Renal cortex interstitium (tissue), 11 donors: ENCODE results near the gene PARP6. TPM values are rescaled to one million over a fixed set of nuclear protein-coding genes. Genes with fewer than 3 reads are reported as not detected.

ENCODE experiments used
- DNase-seq, 11 donors: peaks; one replicate each; pipeline ENCODE4 v3.0.0-alpha.2; 2013; ENCODE audit warnings: low read depth in 9 of 11, low spot score in 4 of 11; ENCODE audit errors: extremely low read depth in 1 of 11
- polyA plus RNA-seq, 3 donors: library from polyadenylated mRNA; unstranded; fragments of 120-200 nt; gene quantifications; one replicate each; pipeline ENCODE4 v1.2.1, GENCODE V29; 2013; ENCODE audit not compliant: insufficient read length in 3 of 3

Gene PARP6
- polyA plus RNA-seq, 3 donors: 88.5 to 141 (median 106) TPM

- DNase-seq: no peak
Observed at GRCh38 chr15:72237029-72237852, 35.1 kb downstream of the PARP6 start.

DNA sequence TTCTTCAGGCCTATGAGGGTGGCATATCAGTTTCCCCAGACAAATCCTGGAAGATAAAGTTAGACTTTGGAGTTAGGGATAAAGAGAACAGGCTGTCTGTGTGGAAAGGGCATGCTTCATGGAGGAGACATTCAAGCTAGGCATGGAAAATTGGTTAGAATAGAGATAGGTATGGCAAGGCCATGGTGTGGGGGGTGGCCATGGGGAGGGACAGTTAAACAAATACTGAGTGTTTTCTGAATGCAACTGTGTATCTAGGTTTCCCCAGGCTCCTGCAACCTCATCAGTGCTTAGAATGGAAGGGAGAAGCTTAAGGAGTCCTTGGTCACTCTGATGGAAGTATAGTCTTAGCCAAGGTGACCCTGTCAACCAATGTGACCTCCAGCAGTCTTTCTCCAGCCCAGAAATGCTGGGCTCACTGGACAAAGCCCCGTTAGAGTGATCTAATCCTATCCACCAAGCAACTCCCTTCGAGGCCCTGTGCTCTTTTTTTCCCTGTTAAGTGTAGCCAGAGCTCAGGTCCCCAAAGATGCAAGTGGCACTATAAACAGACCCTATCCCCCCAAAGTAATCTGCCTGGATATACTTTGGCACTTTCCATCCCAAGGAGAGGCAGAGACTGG lies 35.9 kb downstream of the PARP6 start:
- no peak for DNase-seq

- DNase-seq: no peak
Observed at GRCh38 chr15:72235298-72235697, 37.1 kb downstream of the PARP6 start.

- no peak for DNase-seq
Observed at GRCh38 chr15:72233769-72234168, 38.6 kb downstream of the PARP6 start.

DNA sequence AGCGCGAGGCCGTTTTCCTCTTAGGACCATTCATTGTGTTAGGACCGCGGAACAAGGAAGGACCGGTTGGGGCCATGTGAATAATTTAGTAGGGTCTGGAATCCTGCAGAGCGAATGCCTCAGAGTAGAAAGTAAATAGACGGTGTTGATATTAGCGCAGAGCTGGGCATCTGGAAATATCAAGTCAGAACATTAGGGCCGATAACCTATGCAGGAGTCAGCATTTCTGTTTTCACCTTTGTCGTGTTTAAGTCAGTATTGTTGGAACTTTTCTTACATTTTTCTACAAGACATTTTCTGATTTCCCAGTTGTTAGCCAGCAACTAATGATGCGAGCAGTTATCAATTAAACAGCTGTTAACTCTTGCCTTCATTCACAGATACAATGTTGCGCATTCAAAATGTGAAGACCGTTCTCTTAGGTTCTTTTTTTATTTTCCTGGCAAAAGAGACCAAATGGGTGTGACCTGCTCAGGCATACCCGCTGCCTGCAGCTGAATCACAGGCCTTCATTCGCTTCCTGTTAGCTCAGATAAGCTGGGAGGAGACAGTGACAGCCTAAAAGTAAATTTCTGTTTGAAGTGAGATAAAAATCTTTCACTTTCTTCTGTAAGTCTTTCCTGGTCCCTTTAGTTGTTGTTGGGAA lies 40.4 kb downstream of the PARP6 start:
- peak in 1 of 11 donors; percentile 21 for DNase-seq

- peak; percentile 88 to 97 (median 94) for DNase-seq
Observed at GRCh38 chr15:72231066-72231832, 41.1 kb downstream of the PARP6 start, which contains the start of gene PKM. TSS of gene PKM (minus strand) at chr15:72231190. CDS start at chr15:72219097, 12,093 bp downstream.

- peak; percentile 74 to 94 (median 91) for DNase-seq
Observed at GRCh38 chr15:72230197-72231065, 41.9 kb downstream of the PARP6 start.

DNA sequence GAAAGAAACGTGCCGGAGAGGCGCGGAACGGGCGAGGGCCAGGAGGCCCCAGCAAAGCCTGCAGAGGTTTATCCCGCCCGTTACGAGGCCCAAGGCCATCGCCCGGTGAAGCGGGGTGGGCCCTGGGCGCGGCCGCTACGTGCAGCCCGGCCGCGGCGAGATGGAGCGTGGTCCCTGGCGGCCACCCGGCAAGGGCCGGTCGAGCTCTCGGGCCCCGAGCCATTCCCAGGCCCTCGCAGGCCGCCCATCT lies 42.5 kb downstream of the PARP6 start:
- peak in 2 of 11 donors; percentile 9 to 22 for DNase-seq

DNA sequence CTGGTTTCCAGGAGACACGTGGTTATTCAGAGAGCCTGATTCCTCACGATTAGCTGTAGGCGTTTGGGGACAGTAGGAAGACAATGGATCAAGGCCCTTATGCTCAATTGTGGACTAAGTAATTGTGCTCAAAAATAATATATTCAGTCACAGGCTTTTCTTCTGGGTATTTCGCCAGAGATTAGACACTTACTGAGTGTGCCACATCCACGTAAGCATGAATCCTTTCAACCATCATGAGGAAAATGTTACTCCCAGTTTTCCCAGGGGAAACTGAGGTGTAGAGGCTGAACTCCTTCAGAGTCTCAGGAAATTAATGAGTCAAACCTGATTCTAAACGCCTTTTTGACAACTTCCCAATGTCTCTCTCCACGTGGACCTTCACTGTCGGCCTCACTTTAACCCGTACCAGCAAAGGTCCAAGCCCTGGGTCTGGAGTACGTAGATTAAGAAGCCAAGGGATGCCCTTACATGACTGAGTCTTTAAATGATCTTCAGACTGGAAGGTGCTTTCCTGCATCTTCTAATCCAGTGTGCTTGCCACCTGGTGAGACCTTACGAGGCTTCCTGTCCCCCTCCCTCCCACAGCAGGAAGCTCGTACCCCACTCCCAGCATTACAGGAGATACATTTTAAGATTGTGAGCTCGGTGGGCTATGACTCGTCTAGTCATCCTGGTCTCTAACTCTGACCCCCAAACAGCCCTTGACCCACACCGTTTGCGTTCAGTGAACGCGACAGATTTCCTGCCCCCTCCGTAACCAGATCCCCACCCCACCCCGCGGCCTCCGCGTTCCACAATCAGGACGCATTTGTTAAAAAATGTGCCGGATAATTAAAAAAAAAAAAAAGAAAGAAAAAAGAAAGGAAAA lies 43.0 kb downstream of the PARP6 start:
- DNase-seq: peak in 1 of 11 donors; percentile 15

DNA sequence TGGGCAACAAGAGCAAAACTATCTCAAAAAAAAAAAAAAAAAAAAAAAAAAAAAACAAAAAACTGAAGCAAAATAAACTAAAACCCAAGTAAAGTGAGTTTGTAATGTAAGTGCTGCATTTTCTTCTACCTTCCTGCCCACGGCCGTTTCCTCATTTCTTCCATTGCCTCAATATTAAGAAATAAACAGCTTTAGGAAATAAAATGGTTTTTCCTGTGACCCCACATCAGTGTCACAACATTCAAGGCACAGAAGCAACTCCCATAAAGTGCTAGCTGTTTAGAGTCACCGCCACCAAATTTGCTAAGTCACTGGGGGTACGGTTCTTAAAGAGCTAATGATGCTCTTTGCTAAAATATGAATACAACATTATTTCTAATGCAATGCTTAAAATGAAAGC lies 44.6 kb downstream of the PARP6 start:
- no peak for DNase-seq

DNA sequence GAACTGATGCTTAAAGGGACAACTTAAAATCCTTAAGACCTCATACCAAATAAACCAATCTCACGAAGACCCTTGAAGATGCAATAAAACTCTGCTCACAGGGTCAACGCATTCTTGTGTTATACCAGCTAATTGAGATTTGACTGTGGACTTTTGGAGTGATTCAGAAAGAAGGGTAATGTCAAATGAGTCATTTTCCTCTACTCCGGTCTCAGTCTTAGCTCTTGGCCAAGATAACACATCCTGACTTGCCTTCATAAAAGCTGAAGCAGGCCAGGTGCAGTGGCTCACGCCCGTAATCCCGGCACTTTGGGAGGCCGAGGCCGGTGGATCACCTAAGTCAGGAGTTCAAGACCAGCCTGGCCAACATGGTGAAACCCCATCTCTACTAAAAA lies 45.2 kb downstream of the PARP6 start:
- no peak for DNase-seq

GRCh38 chr15:72223278-72223677 lies 49.1 kb downstream of the PARP6 start:
- DNase-seq: no peak

GRCh38 chr15:72222393-72222792 lies 50.0 kb downstream of the PARP6 start:
- DNase-seq: no peak

DNA sequence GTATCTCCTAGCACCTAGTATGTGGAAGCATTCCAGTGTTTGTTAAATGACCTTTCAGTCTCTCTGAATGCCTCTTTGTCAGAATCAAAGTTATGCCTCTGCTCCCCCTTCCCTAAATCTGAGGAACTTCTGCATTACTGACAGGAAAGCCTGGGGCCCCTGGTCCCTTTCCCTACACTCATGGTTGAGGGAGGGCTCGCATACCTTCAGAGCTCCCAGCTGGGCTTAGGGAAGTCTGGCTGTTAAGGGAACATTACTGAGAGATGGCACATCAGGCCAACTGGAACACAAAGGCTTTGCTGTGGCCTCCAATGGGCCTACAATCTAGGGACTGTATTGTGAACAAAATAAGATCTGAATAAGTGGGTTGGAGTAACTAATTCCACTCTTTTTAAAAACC lies 51.7 kb downstream of the PARP6 start:
- no peak for DNase-seq

DNA sequence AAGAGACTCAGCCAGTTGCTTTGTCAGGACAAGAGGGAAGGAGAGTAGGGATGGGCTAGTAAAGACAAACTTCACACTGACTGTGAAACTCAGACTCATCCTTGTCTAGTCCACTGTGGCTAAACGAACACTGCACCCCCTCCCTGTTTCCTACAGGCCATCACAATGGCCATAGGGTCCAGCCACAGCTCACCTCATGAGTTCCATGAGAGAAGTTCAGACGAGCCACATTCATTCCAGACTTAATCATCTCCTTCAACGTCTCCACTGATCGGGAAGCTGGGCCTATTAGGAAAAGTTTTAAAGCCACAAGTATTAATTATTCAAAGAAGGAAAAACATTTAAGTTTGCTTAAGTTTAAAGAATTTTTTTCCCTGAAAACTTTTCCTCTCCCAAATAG lies 55.1 kb downstream of the PARP6 start:
- no peak for DNase-seq

- DNase-seq: no peak
Observed at GRCh38 chr15:72216079-72216478, 56.3 kb downstream of the PARP6 start.

GRCh38 chr15:72207558-72208085 lies 64.7 kb downstream of the PARP6 start:
- DNase-seq: no peak

GRCh38 chr15:72206677-72207000 lies 65.7 kb downstream of the PARP6 start:
- no peak for DNase-seq
